Activated CD4-positive, CD25-positive, alpha-beta regulatory T cell treated with anti-CD3 and anti-CD28 coated beads, Interleukin-2, amount 50 U/mL, for 72 hours (primary cell): Measurements from ENCODE around the gene MIDN.

Source experiments
- DNase-seq: peaks from one replicate; pipeline ENCODE4 v3.0.0; 2021

Gene MIDN

DNA sequence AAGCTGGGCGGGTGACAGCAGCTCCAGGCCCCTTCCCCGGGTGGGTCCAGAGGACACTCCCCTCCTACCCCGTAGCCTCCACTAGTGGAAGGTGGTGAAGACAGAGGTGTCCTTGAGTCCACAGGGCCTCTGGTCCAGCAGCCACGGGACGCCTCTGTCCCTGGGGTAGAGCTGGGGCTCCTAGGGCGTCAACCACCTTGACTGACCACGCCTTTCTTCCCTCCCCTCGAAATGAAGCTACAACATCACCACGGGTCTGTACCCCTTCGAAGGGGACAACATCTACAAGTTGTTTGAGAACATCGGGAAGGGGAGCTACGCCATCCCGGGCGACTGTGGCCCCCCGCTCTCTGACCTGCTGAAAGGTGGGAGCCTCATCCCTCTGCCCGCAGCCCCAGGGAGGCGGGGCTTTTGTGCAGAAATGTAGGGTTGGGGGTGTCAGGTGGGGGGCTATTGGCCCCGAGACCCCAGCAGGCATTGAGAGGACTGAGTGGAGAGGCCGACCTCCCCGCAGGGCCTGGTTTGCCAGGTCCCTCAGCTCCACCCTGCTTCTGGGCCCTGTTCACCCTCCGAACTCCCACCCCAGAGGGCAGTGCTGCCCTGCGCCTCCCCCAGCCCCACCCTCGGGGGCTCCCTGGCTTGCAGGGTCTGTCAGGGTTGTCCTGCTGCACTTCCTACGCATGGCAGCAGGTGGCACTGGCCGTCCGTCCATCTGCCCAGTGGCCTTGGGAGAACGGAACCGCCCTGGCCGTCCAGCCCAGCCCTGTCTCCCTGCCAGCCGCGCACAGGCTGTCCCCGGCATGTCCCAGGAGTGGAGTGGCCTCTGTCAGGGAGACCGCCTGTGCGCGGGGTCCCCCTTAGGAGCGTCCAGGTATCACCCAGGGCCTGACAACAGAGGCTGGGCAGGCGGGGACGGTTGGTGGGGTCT, 27.1 kb upstream of the MIDN start:
- DNase-seq, result no peak

- DNase-seq, result no peak
These were observed 26.5 kb upstream of the MIDN start for GRCh38 chr19:1221904-1222255.

DNA sequence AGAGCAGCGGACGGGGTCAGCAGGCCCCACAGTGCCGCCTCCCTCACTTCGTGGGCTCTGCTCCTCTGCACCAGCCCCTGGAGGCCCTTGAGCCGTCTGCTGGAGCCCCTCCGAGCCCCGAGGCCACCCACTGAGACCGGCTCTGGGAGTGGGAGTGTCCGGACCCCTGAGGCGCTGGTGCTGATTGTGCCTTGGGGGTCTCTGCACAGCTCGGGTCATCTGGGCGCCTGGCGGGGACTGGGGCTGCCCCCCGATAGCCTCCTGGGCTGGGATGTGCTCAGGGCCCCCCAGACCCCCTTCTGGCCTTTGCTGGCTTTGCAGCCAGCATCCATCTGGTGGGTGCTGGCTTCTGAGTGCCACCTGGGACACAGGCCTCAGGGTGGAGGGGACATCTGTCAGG, 26.0 kb upstream of the MIDN start:
- no peak for DNase-seq

DNA sequence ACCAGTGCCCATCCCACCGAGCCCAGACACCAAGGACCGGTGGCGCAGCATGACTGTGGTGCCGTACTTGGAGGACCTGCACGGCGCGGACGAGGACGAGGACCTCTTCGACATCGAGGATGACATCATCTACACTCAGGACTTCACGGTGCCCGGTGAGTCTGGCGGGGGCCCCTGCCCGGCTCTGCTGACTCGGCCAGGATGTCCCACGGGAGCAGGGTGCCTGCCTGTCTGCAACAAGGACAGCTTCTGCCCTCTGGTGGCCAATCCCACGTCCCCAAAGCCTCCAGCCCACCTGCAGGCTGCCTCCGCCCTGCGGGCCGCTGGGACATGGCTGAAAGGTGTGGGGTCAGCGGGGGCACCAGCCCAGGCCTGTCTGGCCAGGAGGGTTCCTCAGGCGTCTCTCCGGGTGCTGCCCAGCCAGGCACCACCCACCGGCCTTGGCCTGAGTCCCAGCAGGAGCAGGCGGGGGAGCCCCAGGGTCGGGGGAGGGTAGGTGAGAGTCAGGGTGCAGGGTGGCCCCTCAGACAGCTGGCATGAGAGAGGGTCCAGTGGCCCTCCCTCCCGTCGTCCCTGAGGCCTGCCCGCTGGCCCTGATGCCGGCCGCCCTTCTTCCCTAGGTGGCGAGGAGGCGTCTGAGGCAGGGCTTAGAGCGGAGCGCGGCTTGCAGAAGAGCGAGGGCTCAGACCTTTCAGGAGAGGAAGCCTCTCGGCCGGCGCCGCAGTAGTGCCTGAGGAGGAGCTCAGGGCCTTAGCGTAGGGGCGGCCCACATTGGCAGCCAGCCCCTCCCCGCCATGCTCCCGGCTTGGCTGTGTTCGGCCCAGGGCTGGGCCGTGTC, 25.1 kb upstream of the MIDN start:
- DNase-seq, result no peak

GRCh38 chr19:1224047-1224825, 24.1 kb upstream of the MIDN start:
- DNase-seq, result no peak

GRCh38 chr19:1224847-1225246, 23.5 kb upstream of the MIDN start:
- DNase-seq, result no peak

DNA sequence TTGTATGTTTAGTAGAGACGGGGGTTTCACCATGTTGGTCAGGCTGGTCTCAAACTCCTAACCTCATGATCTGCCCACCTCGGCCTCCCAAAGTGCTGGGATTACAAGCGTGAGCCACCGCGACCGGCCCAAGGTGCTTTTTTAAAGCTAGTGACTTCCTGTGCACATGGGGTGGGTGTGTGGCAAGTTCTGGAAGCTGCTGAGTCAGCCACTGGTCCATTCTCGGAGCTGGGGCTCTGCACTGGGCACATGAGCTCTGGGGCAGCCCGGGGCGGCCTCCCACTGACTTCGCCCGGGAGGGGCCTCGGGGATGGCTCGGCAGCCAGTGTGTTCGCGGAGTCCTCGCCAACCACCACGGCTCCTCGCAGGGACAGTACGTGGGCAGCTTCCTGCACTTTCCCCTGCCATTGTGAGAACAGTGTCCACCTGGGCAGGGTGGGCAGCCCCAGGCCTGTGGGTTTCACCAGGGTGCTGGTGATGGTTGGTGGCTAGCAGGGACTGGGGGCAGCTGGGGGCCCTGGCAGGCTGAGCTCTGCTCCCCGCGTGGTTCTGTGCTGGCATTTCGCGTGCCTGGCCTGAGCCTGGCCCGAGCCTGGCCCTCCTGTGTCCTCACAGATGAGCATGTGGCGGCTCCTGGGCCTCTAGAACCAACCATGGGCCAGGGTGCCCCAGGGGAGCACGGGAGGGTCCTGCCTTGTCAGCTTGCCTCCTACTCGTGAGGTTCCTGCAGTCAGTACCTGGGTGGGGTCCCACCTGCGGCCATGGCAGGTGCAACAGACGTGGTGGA, 22.8 kb upstream of the MIDN start:
- no peak for DNase-seq

- no peak for DNase-seq
These were observed 22.2 kb upstream of the MIDN start for GRCh38 chr19:1226227-1226518.

GRCh38 chr19:1226522-1227303, 21.7 kb upstream of the MIDN start:
- no peak for DNase-seq

DNA sequence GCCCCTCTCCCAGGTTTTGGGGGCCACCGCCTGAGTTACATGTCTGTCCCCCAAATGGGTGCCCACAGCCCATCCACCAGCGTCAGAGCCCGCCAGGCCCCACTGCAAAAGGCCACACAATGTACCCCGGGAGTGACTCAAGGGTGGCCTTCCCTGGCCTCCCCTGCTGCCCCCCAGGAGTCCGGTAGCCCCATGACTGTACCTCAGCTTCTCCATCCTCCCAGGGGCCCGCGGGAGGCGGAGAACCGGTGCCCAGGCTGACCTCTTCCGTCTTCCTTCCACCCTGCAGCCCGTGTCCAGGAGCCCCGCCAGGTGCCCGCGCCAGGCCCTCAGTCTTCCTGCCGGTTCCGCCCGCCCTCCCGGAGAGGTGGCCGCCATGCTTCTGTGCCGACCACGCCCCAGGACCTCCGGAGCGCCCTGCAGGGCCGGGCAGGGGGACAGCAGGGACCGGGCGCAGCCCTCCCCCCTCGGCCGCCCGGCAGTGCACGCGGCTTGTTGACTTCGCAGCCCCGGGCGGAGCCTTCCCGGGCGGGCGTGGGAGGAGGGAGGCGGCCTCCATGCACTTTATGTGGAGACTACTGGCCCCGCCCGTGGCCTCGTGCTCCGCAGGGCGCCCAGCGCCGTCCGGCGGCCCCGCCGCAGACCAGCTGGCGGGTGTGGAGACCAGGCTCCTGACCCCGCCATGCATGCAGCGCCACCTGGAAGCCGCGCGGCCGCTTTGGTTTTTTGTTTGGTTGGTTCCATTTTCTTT, 20.9 kb upstream of the MIDN start:
- DNase-seq, result no peak

GRCh38 chr19:1228161-1228957, 20.0 kb upstream of the MIDN start:
- no peak for DNase-seq

- no peak for DNase-seq
These were observed 19.1 kb upstream of the MIDN start for GRCh38 chr19:1229056-1229923.

DNA sequence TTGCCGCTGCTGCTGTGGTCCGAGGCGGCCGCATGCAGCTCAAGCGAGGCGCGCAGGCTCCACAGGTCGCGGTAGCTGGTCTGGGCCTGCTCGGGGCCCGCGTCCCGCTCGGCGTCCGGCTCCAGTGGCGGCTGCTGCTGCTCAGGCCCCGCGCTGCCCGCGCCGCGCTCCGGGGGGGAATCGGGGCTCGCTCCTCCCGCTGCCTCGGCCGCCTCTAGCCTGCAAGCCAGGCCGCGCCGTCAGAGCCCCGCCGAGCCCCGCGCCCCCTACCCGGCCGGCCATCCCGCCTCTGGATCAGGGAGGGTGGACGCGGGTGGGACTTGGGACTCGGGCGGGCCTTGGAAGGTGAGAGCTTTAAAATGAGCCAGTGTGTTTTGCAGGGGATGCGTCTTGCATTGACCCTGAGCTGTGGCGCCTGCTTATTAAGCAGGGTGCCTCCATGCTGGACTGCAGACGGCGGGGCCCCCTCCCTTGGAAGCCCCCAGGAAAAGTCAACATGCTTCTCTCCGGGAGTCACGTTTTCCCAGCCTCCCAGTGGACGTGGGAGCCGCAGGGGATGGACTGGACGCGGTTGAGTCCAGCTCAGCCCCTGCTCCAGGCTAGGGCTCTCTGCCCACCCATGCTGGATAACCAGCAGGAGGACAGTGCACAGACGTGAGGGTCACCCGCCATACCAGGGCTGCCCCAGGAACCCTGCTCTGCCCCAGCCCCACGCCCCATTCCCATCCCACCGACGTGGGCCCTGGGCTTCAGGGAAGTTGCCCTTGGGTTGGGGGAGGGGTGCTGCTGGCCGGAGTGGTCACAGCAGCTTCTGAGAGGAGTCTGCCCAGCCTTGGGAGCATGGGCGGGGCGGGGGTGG, 18.2 kb upstream of the MIDN start:
- no peak for DNase-seq

- no peak for DNase-seq
These were observed 17.4 kb upstream of the MIDN start for GRCh38 chr19:1230783-1231489.

DNA sequence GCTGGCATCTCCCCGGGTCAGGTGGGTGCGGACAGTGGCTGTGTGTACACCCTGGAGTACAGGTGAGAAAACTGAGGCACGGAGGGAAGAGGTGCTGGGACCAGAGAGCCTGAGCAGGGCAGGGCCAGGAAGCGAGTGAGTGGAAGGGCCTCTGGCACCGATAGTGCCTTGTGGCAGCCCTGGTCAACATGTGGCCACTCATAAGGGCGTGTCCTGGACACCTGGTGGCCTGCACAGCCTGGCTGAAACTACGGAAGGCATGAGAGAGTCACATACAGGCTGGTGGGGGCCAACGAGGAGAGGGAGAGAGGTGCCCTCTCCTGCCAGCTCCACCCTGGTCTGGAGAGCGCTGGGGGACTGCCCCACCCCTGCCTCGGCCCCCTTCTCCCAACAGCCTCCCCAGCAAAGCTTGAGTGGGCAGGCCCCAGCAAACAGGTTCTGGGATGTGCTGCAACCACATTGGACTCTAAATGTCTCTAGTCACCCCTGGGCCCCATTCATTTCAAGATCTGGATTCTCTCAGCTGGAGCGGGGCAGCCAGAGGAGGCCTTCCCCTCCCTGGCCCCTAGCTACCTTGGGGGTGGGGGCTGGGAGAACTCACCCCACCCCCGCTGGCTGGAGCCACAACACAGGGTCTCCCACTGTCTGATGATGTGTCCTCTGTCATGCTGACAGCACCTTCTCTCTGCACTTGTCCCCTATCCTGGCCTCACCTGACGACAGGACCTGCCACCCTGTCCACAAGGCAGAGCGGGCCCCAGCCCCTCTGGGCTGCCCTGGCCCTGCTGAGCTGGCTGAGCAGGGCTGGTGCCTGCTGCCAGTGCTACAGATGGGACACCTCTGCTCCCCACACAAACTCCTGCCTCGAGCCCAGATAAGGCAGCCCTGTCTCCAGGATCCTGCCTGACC, 16.4 kb upstream of the MIDN start:
- DNase-seq, result no peak

- DNase-seq, result no peak
These were observed 15.7 kb upstream of the MIDN start for GRCh38 chr19:1232652-1233072.
